ENCODE measurements around the gene SELP.

DNA sequence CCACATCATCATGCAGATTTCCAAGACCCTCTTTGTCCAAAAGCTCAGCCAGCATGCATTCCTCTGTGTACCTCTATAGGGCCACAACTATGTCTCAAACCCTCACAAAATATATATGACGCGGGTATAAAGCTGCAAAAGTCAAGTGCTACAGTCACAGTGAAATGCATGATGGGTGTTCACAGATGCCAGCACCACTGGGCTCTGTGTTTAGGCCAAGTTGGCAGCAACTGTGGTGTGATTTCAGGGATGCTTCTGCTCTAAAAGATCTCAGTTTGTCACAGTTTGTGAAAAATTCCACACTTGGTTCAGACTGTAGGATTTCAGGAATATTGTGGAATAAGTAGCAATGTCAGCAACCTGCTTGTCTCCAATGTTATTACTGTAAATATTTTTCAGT lies 23.9 kb upstream of the SELP start:
- TF ChIP-seq, protein P1, sequence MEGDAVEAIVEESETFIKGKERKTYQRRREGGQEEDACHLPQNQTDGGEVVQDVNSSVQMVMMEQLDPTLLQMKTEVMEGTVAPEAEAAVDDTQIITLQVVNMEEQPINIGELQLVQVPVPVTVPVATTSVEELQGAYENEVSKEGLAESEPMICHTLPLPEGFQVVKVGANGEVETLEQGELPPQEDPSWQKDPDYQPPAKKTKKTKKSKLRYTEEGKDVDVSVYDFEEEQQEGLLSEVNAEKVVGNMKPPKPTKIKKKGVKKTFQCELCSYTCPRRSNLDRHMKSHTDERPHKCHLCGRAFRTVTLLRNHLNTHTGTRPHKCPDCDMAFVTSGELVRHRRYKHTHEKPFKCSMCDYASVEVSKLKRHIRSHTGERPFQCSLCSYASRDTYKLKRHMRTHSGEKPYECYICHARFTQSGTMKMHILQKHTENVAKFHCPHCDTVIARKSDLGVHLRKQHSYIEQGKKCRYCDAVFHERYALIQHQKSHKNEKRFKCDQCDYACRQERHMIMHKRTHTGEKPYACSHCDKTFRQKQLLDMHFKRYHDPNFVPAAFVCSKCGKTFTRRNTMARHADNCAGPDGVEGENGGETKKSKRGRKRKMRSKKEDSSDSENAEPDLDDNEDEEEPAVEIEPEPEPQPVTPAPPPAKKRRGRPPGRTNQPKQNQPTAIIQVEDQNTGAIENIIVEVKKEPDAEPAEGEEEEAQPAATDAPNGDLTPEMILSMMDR (IDR thresholded peaks at IDR 0.05; ENCODE audit: insufficient read depth, low read depth, low read length) = no peak
- no peak for TF ChIP-seq EZH2 (IDR thresholded peaks at IDR 0.05; ENCODE audit: insufficient read depth, low read length)

Measured in astrocyte (in vitro differentiated cells and primary cell).